ENCODE measurements around the gene CPXM1. TPM values are rescaled to one million over a fixed set of nuclear protein-coding genes. Genes with fewer than 3 reads are reported as not detected.

The CPXM1 gene
- total and polyA plus RNA-seq, 10 donors: 0.23 to 2.9 (median 0.48) TPM

- intact Hi-C loops (cut with DNase I; ENCODE audit: low total_unique reads): no loop called here
These were observed 46.0 kb downstream of the CPXM1 start for GRCh38 chr20:2754424-2754823.

GRCh38 chr20:2753461-2754040, 46.9 kb downstream of the CPXM1 start:
- no peaks in the 10 kb centered on the region for H3K9me3 ChIP-seq
- peaks cover 0 to 100% (median 35%) of the 10 kb centered on the region in 7 donors for H3K27me3 ChIP-seq (replicated peaks in 1 of 7)
- WGBS, 5 donors: 65 to 85% (median 80%) methylated on average over 4 to 6 of the region's 6 CpGs
- no peak overlapping the region for H3K27ac ChIP-seq
- peak; percentile 48 for DNase-seq
- H3K4me3 ChIP-seq: no peak overlapping the region
- TF ChIP-seq POLR2A (IDR thresholded peaks at IDR 0.05) (no peak), POLR2AphosphoS5 (IDR thresholded peaks at IDR 0.05) (no peak), CTCF (IDR thresholded peaks at IDR 0.05 in 8 of 11, conservative IDR thresholded peaks at IDR 0.05 in 3 of 11) (no peak)
- peaks cover 13 to 51% (median 35%) of the 10 kb centered on the region in 6 donors for H3K4me1 ChIP-seq
- intact Hi-C loops (cut with DNase I; ENCODE audit: low total_unique reads): no loop called here
- no peaks in the 10 kb centered on the region for H3K36me3 ChIP-seq

More at GRCh38 chr20:2754424-2754823, 46.0 kb downstream of the CPXM1 start:
- Histone ChIP-seq H3K9me3 (no peaks in the 10 kb centered on the region), H3K4me1 (peaks cover 13 to 42% (median 35%) of the 10 kb centered on the region in 6 donors), H3K27ac (no peak overlapping the region), H3K27me3 (replicated peaks in 1 of 7) (peaks cover 0 to 100% (median 39%) of the 10 kb centered on the region in 7 donors), H3K4me3 (no peak overlapping the region), H3K36me3 (no peaks in the 10 kb centered on the region)
- WGBS, 5 donors: 64 to 80% (median 76%) methylated on average over 2 of the region's 2 CpGs
- TF ChIP-seq POLR2A (IDR thresholded peaks at IDR 0.05) (no peak), CTCF (IDR thresholded peaks at IDR 0.05 in 8 of 11, conservative IDR thresholded peaks at IDR 0.05 in 3 of 11) (no peak), POLR2AphosphoS5 (IDR thresholded peaks at IDR 0.05) (no peak)
- peak; percentile 21 for DNase-seq

- 6 to 19% (median 9%) methylated on average over 17 to 47 of the region's 47 CpGs for WGBS, 5 donors
These were observed 47.6 kb downstream of the CPXM1 start for GRCh38 chr20:2752567-2753460.

More at GRCh38 chr20:2752567-2753460, 47.6 kb downstream of the CPXM1 start:
- Histone ChIP-seq H3K4me1 (peaks cover 13 to 52% (median 35%) of the 10 kb centered on the region in 6 donors), H3K27ac (no peak overlapping the region), H3K9me3 (no peaks in the 10 kb centered on the region), H3K27me3 (replicated peaks in 1 of 7) (peaks cover 0 to 97% (median 35%) of the 10 kb centered on the region in 7 donors), H3K4me3 (peak overlapping the region; percentile 24 to 78 (median 44)), H3K36me3 (no peaks in the 10 kb centered on the region)
- TF ChIP-seq CTCF (IDR thresholded peaks at IDR 0.05 in 8 of 11, conservative IDR thresholded peaks at IDR 0.05 in 3 of 11): peak in 9 of 11 experiments; percentile 41 to 73 (median 68)
- TF ChIP-seq POLR2A (IDR thresholded peaks at IDR 0.05): no peak
- TF ChIP-seq POLR2AphosphoS5 (IDR thresholded peaks at IDR 0.05): peak in 1 of 3 donors; percentile 27
- peak; percentile 83 for DNase-seq
- intact Hi-C loops (cut with DNase I; ENCODE audit: low total_unique reads): no loop called here

Data from spleen (tissue), 11 donors.